Ovary (tissue), 9 donors: ENCODE data around the gene SEZ6. TPM values are rescaled to one million over a fixed set of nuclear protein-coding genes. Genes with fewer than 3 reads are reported as not detected.

Source experiments
- DNase-seq, 5 donors: peaks; one replicate each; pipeline ENCODE4 v3.0.0-alpha.2; 2019 to 2020
- H3K27ac ChIP-seq, 2 donors: fragments of 200-600 bp; one replicate each; pipeline versions ENCODE4 v1.5.1 to v1.8.0; 2019 to 2022
- H3K27me3 ChIP-seq: fragments of 200-600 bp; one replicate; pipeline ENCODE4 v1.8.0; 2022
- H3K36me3 ChIP-seq: fragments of 200-600 bp; sonication (generic); one replicate; pipeline ENCODE4 v1.5.1; 2019
- H3K4me1 ChIP-seq: one replicate; pipeline ENCODE4 v1.8.1; 2013; ENCODE audit warnings: mild to moderate bottlenecking, moderate library complexity; ENCODE audit not compliant: insufficient read depth
- H3K4me3 ChIP-seq: fragments of 200-600 bp; sonication (generic); one replicate; pipeline ENCODE4 v1.5.1; 2017
- H3K9me3 ChIP-seq, 2 donors: fragments of 200-600 bp in 1 of 2; sonication (generic) in 1 of 2; one replicate each; pipeline versions ENCODE4 v1.5.1 to v1.8.1; 2013 to 2019; ENCODE audit warnings: mild to moderate bottlenecking in 1 of 2, moderate library complexity in 1 of 2
- CTCF ChIP-seq, 3 donors: fragments of 450-650 bp in 2 of 3; fragments of 200-600 bp in 1 of 3; IDR thresholded peaks; one replicate each; pipeline versions ENCODE4 v1.5.1 to v1.8.0; 2016 to 2022; ENCODE audit warnings: antibody characterized with exemption in 3 of 3, mild to moderate bottlenecking in 1 of 3
- EP300 ChIP-seq: sonication (generic); formaldehyde crosslinking; IDR thresholded peaks from one replicate; pipeline ENCODE4 v1.6.1; 2017; ENCODE audit warnings: antibody characterized with exemption
- POLR2A ChIP-seq: fragments of 450-650 bp; IDR thresholded peaks from one replicate; pipeline ENCODE4 v1.6.1; 2017; ENCODE audit warnings: antibody characterized with exemption, mild to moderate bottlenecking, moderate library complexity
- WGBS, 3 donors: extraction: QIAGEN DNeasy Blood & Tissue Kit in 1 of 3; methylation state at CpG; one replicate each; pipeline versions ENCODE4 v1.1.5 to v1.1.7; 2013 to 2017; 5-methylcytosine and 5-hydroxymethylcytosine counted together
- intact Hi-C, 4 donors: fragments of 100-400 bp; cut with DNase I; formaldehyde crosslinking; loops; one replicate each; pipeline versions ENCODE4 v1.11.0 to v1.15.1; 2022 to 2023
- polyA plus RNA-seq, 2 donors: library from polyadenylated mRNA; stranded (reverse); fragments of 200-250 nt in 1 of 2; fragments of 350-450 nt in 1 of 2; fragmentation: Illumina TruSeq in 1 of 2; extraction: RNeasy Lipid Tissue Mini Kit (QIAGEN cat#74804) in 1 of 2; gene quantifications; one replicate each; pipeline ENCODE4 v1.2.3, GENCODE V29; 2013 to 2014
- total RNA-seq, 7 donors: library from RNA; depleted of rRNA in 2 of 7; stranded (reverse); fragments of >200 nt in 2 of 7; fragmentation: NEBNext Ultra II Directional in 3 of 7; extraction: Animal tissue kit (Norgen Biotek cat#: 25700) in 3 of 7; gene quantifications; one replicate each; pipeline versions ENCODE4 v1.1.0 to v1.2.4, GENCODE V29; 2016 to 2023
- donor health status: DM: no; HTN: no; CAD: no; lungs with moderate emphysema.
- donor health status: DM: no; HTN: no; CAD: no.
- donor health status: Bipolar disorder and iron deficiency.
- donor health status: DM: yes; HTN: yes; CAD: no.
- donor health status: DM: no; HTN: no; CAD: no.
- donor health status: DM: yes; HTN: yes; CAD: no.

Gene SEZ6
- total and polyA plus RNA-seq, 9 donors, result not detected

GRCh38 chr17:28963055-28963611, 42.7 kb downstream of the SEZ6 start:
- Histone ChIP-seq H3K9me3 (no peaks in the 10 kb centered on the region), H3K27ac (no peak overlapping the region), H3K36me3 (no peaks in the 10 kb centered on the region), H3K27me3 (no peaks in the 10 kb centered on the region), H3K4me1 (peaks cover 3% of the 10 kb centered on the region), H3K4me3 (no peak overlapping the region)
- no peak for TF ChIP-seq CTCF (IDR thresholded peaks at IDR 0.05)
- no peak for TF ChIP-seq POLR2A
- no peak for TF ChIP-seq EP300
- peak in 1 of 5 donors; percentile 9 for DNase-seq
- 32 to 51% (median 35%) methylated on average over 6 of the region's 6 CpGs for WGBS, 3 donors
- intact Hi-C loops, result loop anchor here in 3 of 4 donors (5.0 to 10.0 kb wide), 3 partner anchors 62 to 562 kb away; no protein-coding TSS in a partner anchor

GRCh38 chr17:28961391-28961790, 44.4 kb downstream of the SEZ6 start:
- no peak for TF ChIP-seq POLR2A
- no peak for TF ChIP-seq CTCF (IDR thresholded peaks at IDR 0.05)
- no peak for TF ChIP-seq EP300
- no peaks in the 10 kb centered on the region for H3K27me3 ChIP-seq
- no peaks in the 10 kb centered on the region for H3K4me1 ChIP-seq
- H3K27ac ChIP-seq, result no peak overlapping the region
- intact Hi-C loops, result loop anchor here in 3 of 4 donors (5.0 to 10.0 kb wide), 3 partner anchors 63 to 563 kb away; no protein-coding TSS in a partner anchor
- WGBS, 3 donors, result 78 to 83% (median 82%) methylated on average over 7 of the region's 7 CpGs
- peak in 2 of 5 donors; percentile 4 to 15 for DNase-seq
- H3K36me3 ChIP-seq, result no peaks in the 10 kb centered on the region
- no peaks in the 10 kb centered on the region for H3K9me3 ChIP-seq
- no peak overlapping the region for H3K4me3 ChIP-seq

DNA sequence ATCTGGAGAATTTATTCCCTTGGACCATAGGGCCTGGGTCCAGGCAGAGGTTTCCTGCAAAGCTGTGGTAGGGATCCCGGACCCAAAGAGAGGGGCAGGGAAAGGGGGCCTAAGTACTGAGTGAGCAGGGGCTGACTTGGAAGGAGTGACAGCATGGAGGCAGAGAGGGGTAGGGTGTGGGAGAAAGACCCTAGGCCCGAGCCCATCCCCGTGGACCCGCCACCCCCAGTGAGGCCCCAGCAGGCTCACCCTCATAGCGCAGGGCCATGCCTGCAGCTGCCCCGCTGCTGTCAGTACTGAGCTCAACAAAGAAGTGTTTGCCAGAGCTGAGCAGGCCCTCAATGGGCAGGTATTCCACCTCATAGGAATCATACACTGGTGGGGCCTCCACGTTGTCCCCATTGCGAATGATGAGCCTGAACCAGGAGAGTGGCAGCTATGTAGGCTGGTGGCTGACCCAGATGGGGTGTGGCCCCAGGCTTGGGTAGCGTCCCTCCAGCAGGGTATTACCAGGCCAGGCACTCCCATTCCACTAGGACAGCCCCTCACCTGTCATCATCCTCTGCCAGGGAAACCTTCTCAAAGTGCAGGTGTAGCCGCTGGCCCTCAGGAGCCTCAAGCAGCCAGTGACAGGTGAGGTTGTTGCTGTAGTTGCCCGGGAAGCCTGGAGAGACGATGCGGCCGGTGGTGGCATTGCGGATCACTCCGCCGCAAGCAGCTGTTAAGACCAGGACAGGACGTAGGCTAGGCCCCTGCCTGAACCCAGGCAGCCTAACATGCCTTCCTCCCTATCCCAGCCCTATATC, 45.4 kb downstream of the SEZ6 start:
- no peaks in the 10 kb centered on the region for H3K4me1 ChIP-seq
- no peak overlapping the region for H3K4me3 ChIP-seq
- no peaks in the 10 kb centered on the region for H3K36me3 ChIP-seq
- intact Hi-C loops, result loop anchor here in 3 of 4 donors (5.0 to 10.0 kb wide), 3 partner anchors 64 to 564 kb away; no protein-coding TSS in a partner anchor
- peak in 1 of 5 donors; percentile 28 for DNase-seq
- H3K9me3 ChIP-seq, result no peaks in the 10 kb centered on the region
- H3K27me3 ChIP-seq, result no peaks in the 10 kb centered on the region
- TF ChIP-seq POLR2A (no peak), EP300 (no peak), CTCF (IDR thresholded peaks at IDR 0.05) (no peak)
- no peak overlapping the region for H3K27ac ChIP-seq
- 91 to 93% (median 93%) methylated on average over 18 of the region's 18 CpGs for WGBS, 3 donors

GRCh38 chr17:28959471-28959871, 46.4 kb downstream of the SEZ6 start:
- intact Hi-C loops, result no loop called here
- H3K4me1 ChIP-seq, result no peaks in the 10 kb centered on the region

More at GRCh38 chr17:28959471-28959871, 46.4 kb downstream of the SEZ6 start:
- 77 to 87% (median 83%) methylated on average over 7 to 9 of the region's 9 CpGs for WGBS, 3 donors
- H3K27ac ChIP-seq, result no peak overlapping the region
- peak in 2 of 5 donors; percentile 19 to 25 for DNase-seq
- H3K4me3 ChIP-seq, result no peak overlapping the region
- no peak for TF ChIP-seq EP300
- TF ChIP-seq POLR2A, result no peak
- TF ChIP-seq CTCF (IDR thresholded peaks at IDR 0.05), result no peak
- no peaks in the 10 kb centered on the region for H3K27me3 ChIP-seq
- H3K36me3 ChIP-seq, result no peaks in the 10 kb centered on the region
- H3K9me3 ChIP-seq, result no peaks in the 10 kb centered on the region
